GM12865 (cell line): Measurements from ENCODE around the gene FADS2.
A peak's percentile ranks its signal among the peaks of the same experiment; 100 is the strongest.

ENCODE experiments used
- DNase-seq: peaks from one replicate; pipeline ENCODE4 v3.0.0; 2010; ENCODE audit warnings: low read depth
- H3K4me3 ChIP-seq: 2 replicates; pipeline ENCODE4 v1.5.1; 2011; ENCODE audit warnings: mild to moderate bottlenecking, low read depth, low read length, control low read depth
- CTCF ChIP-seq: IDR thresholded peaks from 2 replicates; pipeline ENCODE4 v1.5.1; 2011; ENCODE audit warnings: low read length, control low read depth, low read depth, inconsistent platforms; ENCODE audit not compliant: insufficient read depth; ENCODE audit errors: missing control alignments

The FADS2 gene

GRCh38 chr11:61814958-61815789, 12.9 kb upstream of the FADS2 start:
- TF ChIP-seq CTCF: no peak
- peak; percentile 95 for DNase-seq
- peak overlapping the region; percentile 64 for H3K4me3 ChIP-seq

GRCh38 chr11:61815790-61816735, 12.0 kb upstream of the FADS2 start:
- peak; percentile 75 for DNase-seq
- peak overlapping the region; percentile 64 for H3K4me3 ChIP-seq
- TF ChIP-seq CTCF: no peak

DNA sequence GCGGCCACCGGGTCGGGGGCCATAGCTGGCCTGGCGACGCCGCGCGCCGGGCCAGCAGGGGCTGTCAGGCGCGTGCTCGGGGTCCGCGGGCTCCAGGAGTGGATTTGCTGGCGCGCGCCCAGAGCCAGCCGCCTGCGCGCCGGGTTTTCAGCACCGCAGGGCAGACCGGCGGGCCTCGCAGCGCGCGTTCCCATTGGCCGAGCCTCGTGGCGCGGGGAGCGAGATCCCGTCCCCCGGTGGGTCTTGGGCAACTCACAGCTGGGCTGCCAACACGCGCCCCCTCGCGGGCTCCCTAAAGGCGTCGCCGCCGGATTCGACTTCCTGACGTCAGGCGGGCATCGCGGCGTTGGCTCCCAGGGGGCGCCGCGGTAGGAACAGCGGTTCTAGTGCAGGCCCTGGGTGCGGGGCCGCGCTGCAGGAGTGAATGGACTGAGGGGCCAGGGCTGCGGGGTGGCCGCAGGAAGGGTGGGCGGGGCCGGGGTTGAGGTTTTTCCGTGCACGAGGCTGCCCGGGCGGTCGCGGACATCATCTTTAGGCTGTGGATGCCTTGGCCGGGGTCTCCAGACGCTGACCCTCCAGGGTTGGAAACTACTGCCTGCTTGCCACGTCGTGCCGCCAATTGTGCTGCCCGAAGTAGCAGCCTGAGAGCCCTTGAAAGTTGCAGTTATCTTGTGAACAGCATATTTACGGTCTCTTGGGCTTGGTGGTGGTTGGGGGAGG, 11.2 kb upstream of the FADS2 start, which contains the start of gene FADS1:
FADS1 (minus strand) TSS at position 268 of the 720 bp plus-strand sequence; CDS start at position 194, 74 bp downstream.
- DNase-seq: peak; percentile 95

DNA sequence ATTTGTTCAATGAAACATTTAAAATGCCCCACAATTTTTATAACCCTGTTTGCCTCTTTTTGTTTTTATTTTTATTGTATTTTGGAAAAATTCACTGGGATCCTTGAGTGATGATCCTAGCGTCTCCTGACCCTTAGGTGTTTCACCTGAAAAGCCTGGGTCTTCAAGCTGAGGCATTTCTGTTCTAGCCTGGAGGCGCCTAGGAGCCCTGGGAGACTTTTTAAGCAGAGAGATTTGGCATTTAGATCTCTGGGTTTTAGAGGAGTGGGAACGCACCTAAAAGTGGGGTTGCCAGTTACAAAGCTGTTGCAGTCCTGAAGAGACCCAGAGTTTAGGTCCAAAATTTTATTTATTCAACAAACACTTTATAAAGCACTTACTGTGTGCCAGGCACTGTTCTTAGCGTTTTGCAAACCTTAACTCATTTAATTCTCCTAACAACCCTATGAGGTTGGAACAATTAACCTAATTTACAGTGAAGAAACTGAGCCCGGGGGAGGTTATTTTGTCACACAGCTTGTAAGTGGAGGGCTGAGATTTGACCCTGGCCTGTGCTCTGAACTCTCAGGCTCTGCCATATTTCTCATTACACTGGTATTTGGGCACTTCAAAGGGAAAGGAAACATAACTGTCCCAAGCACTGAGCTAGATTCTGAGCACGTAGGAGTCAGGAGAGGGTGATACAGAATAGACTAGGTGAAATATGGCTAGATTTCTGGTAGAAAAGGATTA, 10.5 kb upstream of the FADS2 start:
- TF ChIP-seq CTCF: no peak
- H3K4me3 ChIP-seq: peak overlapping the region; percentile 64
- DNase-seq: no peak

More for the DNA sequence above, 11.2 kb upstream of the FADS2 start, which contains the start of gene FADS1:
- peak within 1 kb of the TSS; percentile 64 for H3K4me3 ChIP-seq
- peak; percentile 64 for TF ChIP-seq CTCF

GRCh38 chr11:61820174-61820573, 7.9 kb upstream of the FADS2 start:
- TF ChIP-seq CTCF: no peak
- H3K4me3 ChIP-seq: no peak overlapping the region
- no peak for DNase-seq
